HEK293 (cell line): Measurements from ENCODE around the gene TTLL5.

Experiments
- CTCF ChIA-PET: fragments of 350-600 bp; formaldehyde crosslinking; extraction: SDS; loops from one replicate; lab custom pipeline; 2021; ENCODE audit warnings: antibody characterized with exemption; lab: Yijun Ruan, JAX
- POLR2A ChIA-PET: fragments of 300-600 bp; formaldehyde crosslinking; extraction: SDS; loops from one replicate; lab custom pipeline; 2020; ENCODE audit warnings: antibody characterized with exemption, inconsistent platforms; lab: Yijun Ruan, JAX
- H3K27ac ChIP-seq: fragments of 200-500 bp; sonication (Bioruptor generic); 2 replicates; pipeline ENCODE4 v1.5.1; 2014; ENCODE audit warnings: low read depth, low read length, control low read depth, inconsistent platforms; ENCODE audit errors: extremely low read depth
- H3K36me3 ChIP-seq, 2 experiments: fragments of 200-500 bp in 1 of 2; sonication (Bioruptor generic) in 1 of 2; 1 replicate in 1 of 2; 2 replicates in 1 of 2; pipeline ENCODE4 v1.5.1; 2014 to 2017; ENCODE audit warnings: inconsistent platforms in 2 of 2, low read length in 2 of 2; ENCODE audit not compliant: control insufficient read depth in 2 of 2, insufficient read depth in 1 of 2
- H3K4me1 ChIP-seq: fragments of 200-500 bp; sonication (Bioruptor generic); 2 replicates; pipeline ENCODE4 v1.5.1; 2014; ENCODE audit warnings: mild to moderate bottlenecking, low read length, inconsistent platforms; ENCODE audit not compliant: control insufficient read depth, insufficient read depth
- H3K4me3 ChIP-seq: 2 replicates; pipeline ENCODE4 v1.5.1; 2011; ENCODE audit warnings: low read depth, mild to moderate bottlenecking, control low read depth, low read length, moderate library complexity
- H3K9me3 ChIP-seq: fragments of 200-500 bp; sonication (Bioruptor generic); 2 replicates; pipeline ENCODE4 v1.5.1; 2014; ENCODE audit warnings: low read depth, low read length, inconsistent platforms; ENCODE audit not compliant: control insufficient read depth, insufficient read depth
- BCL11A ChIP-seq: fragments of 450-650 bp; formaldehyde crosslinking; IDR thresholded peaks from 2 replicates; pipeline ENCODE4 v1.5.1; 2016; ENCODE audit warnings: low read depth, missing biosample characterization, missing genetic modification characterization
- ELK4 ChIP-seq: IDR thresholded peaks from 2 replicates; pipeline ENCODE4 v1.6.1; 2011; ENCODE audit warnings: mild to moderate bottlenecking, low read depth, low read length, borderline replicate concordance
- HIC1 ChIP-seq: fragments of 450-650 bp; formaldehyde crosslinking; IDR thresholded peaks from 2 replicates; pipeline ENCODE4 v1.5.1; 2016; ENCODE audit warnings: missing biosample characterization, missing genetic modification characterization
- IKZF3 ChIP-seq: fragments of 450-650 bp; IDR thresholded peaks from 2 replicates; pipeline ENCODE4 v1.5.0; 2018; ENCODE audit warnings: missing biosample characterization, mild to moderate bottlenecking, missing genetic modification characterization, moderate library complexity
- MEIS1 ChIP-seq: sonication (generic); formaldehyde crosslinking; IDR thresholded peaks from 2 replicates; pipeline ENCODE4 v1.8.1; 2022; ENCODE audit warnings: missing genetic modification reagents, mild to moderate bottlenecking, borderline replicate concordance
- MYNN ChIP-seq: fragments of 450-650 bp; formaldehyde crosslinking; IDR thresholded peaks from 2 replicates; pipeline ENCODE4 v1.5.1; 2016; ENCODE audit warnings: missing biosample characterization, missing genetic modification characterization, borderline replicate concordance
- OSR2 ChIP-seq: fragments of 450-650 bp; formaldehyde crosslinking; IDR thresholded peaks from 2 replicates; pipeline ENCODE4 v1.5.1; 2016; ENCODE audit warnings: missing biosample characterization, missing genetic modification characterization
- OVOL3 ChIP-seq: fragments of 450-650 bp; formaldehyde crosslinking; IDR thresholded peaks from 2 replicates; pipeline ENCODE4 v1.5.1; 2016; ENCODE audit warnings: missing biosample characterization, missing genetic modification characterization
- PRDM6 ChIP-seq: fragments of 450-650 bp; formaldehyde crosslinking; IDR thresholded peaks from 2 replicates; pipeline ENCODE4 v1.5.1; 2017; ENCODE audit warnings: missing biosample characterization, missing genetic modification characterization
- REPIN1 ChIP-seq: fragments of 450-650 bp; formaldehyde crosslinking; IDR thresholded peaks from 2 replicates; pipeline ENCODE4 v1.5.1; 2017; ENCODE audit warnings: missing biosample characterization, missing genetic modification characterization, low read depth
- REST ChIP-seq: fragments of 450-650 bp; formaldehyde crosslinking; IDR thresholded peaks from 2 replicates; pipeline ENCODE4 v1.5.1; 2016; ENCODE audit warnings: missing biosample characterization, missing genetic modification characterization
- SETDB1 ChIP-seq: IDR thresholded peaks from one replicate; pipeline ENCODE4 v1.6.1; 2017; ENCODE audit warnings: mild to moderate bottlenecking, low read length, moderate library complexity, mixed read lengths; ENCODE audit not compliant: insufficient read length
- YY2 ChIP-seq: fragments of 450-650 bp; formaldehyde crosslinking; IDR thresholded peaks from 2 replicates; pipeline ENCODE4 v1.5.1; 2016; ENCODE audit warnings: missing biosample characterization, missing genetic modification characterization
- ZNF202 ChIP-seq: fragments of 450-650 bp; formaldehyde crosslinking; IDR thresholded peaks from 2 replicates; pipeline ENCODE4 v1.5.1; 2016; ENCODE audit warnings: missing biosample characterization, missing genetic modification characterization, borderline replicate concordance
- ZNF335 ChIP-seq: fragments of 450-650 bp; formaldehyde crosslinking; conservative IDR thresholded peaks from 2 replicates; pipeline ENCODE4 v1.5.1; 2016; ENCODE audit warnings: missing biosample characterization, missing genetic modification characterization
- ZNF416 ChIP-seq: fragments of 450-650 bp; formaldehyde crosslinking; IDR thresholded peaks from 2 replicates; pipeline ENCODE4 v1.5.1; 2016; ENCODE audit warnings: missing biosample characterization, missing genetic modification characterization
- ZNF529 ChIP-seq: fragments of 450-650 bp; formaldehyde crosslinking; IDR thresholded peaks from 2 replicates; pipeline ENCODE4 v1.5.1; 2017; ENCODE audit warnings: missing genetic modification characterization, missing biosample characterization; ENCODE audit not compliant: insufficient replicate concordance
- ZNF558 ChIP-seq: fragments of 450-650 bp; formaldehyde crosslinking; IDR thresholded peaks from 2 replicates; pipeline ENCODE4 v1.5.1; 2016; ENCODE audit warnings: missing biosample characterization, missing genetic modification characterization
- ZNF560 ChIP-seq: fragments of 450-650 bp; formaldehyde crosslinking; IDR thresholded peaks from 2 replicates; pipeline ENCODE4 v1.5.1; 2017; ENCODE audit warnings: missing biosample characterization, missing genetic modification characterization, borderline replicate concordance
- ZNF585B ChIP-seq: fragments of 450-650 bp; formaldehyde crosslinking; IDR thresholded peaks from 2 replicates; pipeline ENCODE4 v1.5.1; 2016; ENCODE audit warnings: missing biosample characterization, missing genetic modification characterization
- ZNF596 ChIP-seq: fragments of 450-650 bp; IDR thresholded peaks from 2 replicates; pipeline ENCODE4 v1.5.0; 2018; ENCODE audit warnings: missing biosample characterization, mild to moderate bottlenecking, missing genetic modification characterization, moderate library complexity
- ZNF626 ChIP-seq: fragments of 450-650 bp; sonication (Bioruptor Pico); formaldehyde crosslinking; IDR thresholded peaks from 2 replicates; pipeline ENCODE4 v1.5.1; 2018; ENCODE audit warnings: missing biosample characterization, missing genetic modification characterization, inconsistent platforms
- ZNF654 ChIP-seq: fragments of 450-650 bp; formaldehyde crosslinking; IDR thresholded peaks from 2 replicates; pipeline ENCODE4 v1.5.1; 2016; ENCODE audit warnings: low read depth, missing biosample characterization, missing genetic modification characterization
- ZNF677 ChIP-seq: fragments of 450-650 bp; IDR thresholded peaks from 2 replicates; pipeline ENCODE4 v1.5.0; 2018; ENCODE audit warnings: missing biosample characterization, mild to moderate bottlenecking, missing genetic modification characterization, moderate library complexity
- ZNF747 ChIP-seq: fragments of 450-650 bp; formaldehyde crosslinking; IDR thresholded peaks from 2 replicates; pipeline ENCODE4 v1.5.1; 2016; ENCODE audit warnings: missing biosample characterization, missing genetic modification characterization
- ZSCAN30 ChIP-seq: fragments of 450-650 bp; IDR thresholded peaks from 2 replicates; pipeline ENCODE4 v1.5.1; 2018; ENCODE audit warnings: missing biosample characterization, mild to moderate bottlenecking, missing genetic modification characterization, moderate library complexity

The TTLL5 gene

GRCh38 chr14:75667099-75667765 is 6.2 kb downstream of the TTLL5 start:
- ChIA-PET POLR2A (no interaction called here), CTCF (interaction anchor here (1.5 to 2.2 kb wide), 2 partner anchors 13 to 89 kb away, joined by 5 to 9 read pairs; partner anchors contain the start of gene FLVCR2)
- Histone ChIP-seq H3K4me1 (no peaks in the 10 kb centered on the region; the same call in 1 of the 2 replicates), H3K27ac (no peak overlapping the region), H3K9me3 (no peaks in the 10 kb centered on the region), H3K36me3 (peaks cover 32 to 56% of the 10 kb centered on the region in 2 experiments), H3K4me3 (no peak overlapping the region)
- TF ChIP-seq BCL11A (no peak), ZNF747 (tag by site-specific recombination) (no peak), ZNF416 (tag by site-specific recombination) (no peak), ZNF677 (tag by site-specific recombination) (no peak), ZSCAN30 (tag by site-specific recombination) (no peak), YY2 (tag by site-specific recombination) (no peak), IKZF3 (no peak), ZNF560 (tag by site-specific recombination) (no peak), ZNF529 (tag by site-specific recombination) (no peak), ZNF626 (tag by site-specific recombination) (no peak), ZNF596 (tag by site-specific recombination) (no peak), ZNF558 (tag by site-specific recombination) (no peak), HIC1 (tag by site-specific recombination) (no peak), SETDB1 (no peak)

- Histone ChIP-seq H3K27ac (no peak overlapping the region), H3K9me3 (no peaks in the 10 kb centered on the region), H3K4me3 (no peak overlapping the region), H3K4me1 (peaks cover 5% of the 10 kb centered on the region; the same call in 1 of the 2 replicates), H3K36me3 (peaks cover 23 to 39% of the 10 kb centered on the region in 2 experiments)
- POLR2A ChIA-PET, result no interaction called here
- CTCF ChIA-PET, result interaction anchor here (0.6 to 2.1 kb wide), 5 partner anchors 9 to 38 kb away, joined by 3 to 7 read pairs (median 3); no protein-coding TSS in a partner anchor
- TF ChIP-seq ELK4, result no peak
- no peak for TF ChIP-seq BCL11A
- TF ChIP-seq ZNF335 (tag by site-specific recombination), result no peak
- no peak for TF ChIP-seq ZNF654
- TF ChIP-seq OVOL3 (tag by site-specific recombination), result no peak
- TF ChIP-seq REST, result no peak
- TF ChIP-seq ZNF202, result no peak
- TF ChIP-seq ZNF558 (tag by site-specific recombination), result no peak
- no peak for TF ChIP-seq OSR2
- no peak for TF ChIP-seq ZNF585B (tag by site-specific recombination)
- TF ChIP-seq MYNN (tag by site-specific recombination), result no peak
- no peak for TF ChIP-seq REPIN1 (tag by site-specific recombination)
- no peak for TF ChIP-seq PRDM6 (tag by site-specific recombination)
- TF ChIP-seq MEIS1 (CRISPR knock-in tag), result no peak
Observed at GRCh38 chr14:75672605-75673192, 11.7 kb downstream of the TTLL5 start.
